NCI-H128 (cell line): Measurements from ENCODE around the gene KLHDC8A.
"Not testable (repeated sequence)": the region's sequence is repeated elsewhere in the genome, so short reads cannot be mapped to it uniquely, and the experiment has no call there.

Source experiments
- DNase-seq: peaks from one replicate; lab custom pipeline; 2025; ENCODE audit not compliant: unreplicated experiment; lab: John Stamatoyannopoulos, UW

Gene KLHDC8A

GRCh38 chr1:205356440-205357139, at the start of gene KLHDC8A:
Gene KLHDC8A, minus strand, starts transcription at chr1:205356922. Its CDS starts 13,318 bp downstream, at chr1:205343604.
- no peak for DNase-seq

DNA sequence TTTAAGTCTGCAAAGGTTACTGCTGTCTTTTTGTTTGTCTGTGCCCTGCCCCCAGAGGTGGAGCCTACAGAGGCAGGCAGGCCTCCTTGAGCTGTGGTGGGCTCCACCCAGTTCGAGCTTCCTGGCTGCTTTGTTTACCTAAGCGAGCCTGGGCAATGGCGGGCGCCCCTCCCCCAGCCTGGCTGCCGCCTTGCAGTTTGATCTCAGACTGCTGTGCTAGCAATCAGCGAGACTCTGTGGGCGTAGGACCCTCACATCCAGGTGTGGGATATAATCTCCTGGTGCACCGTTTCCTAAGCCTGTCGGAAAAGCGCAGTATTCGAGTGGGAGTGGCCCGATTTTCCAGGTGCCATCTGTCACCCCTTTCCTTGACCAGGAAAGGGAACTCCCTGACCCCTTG, 49.5 kb upstream of the KLHDC8A start:
- DNase-seq, result not testable (repeated sequence)

DNA sequence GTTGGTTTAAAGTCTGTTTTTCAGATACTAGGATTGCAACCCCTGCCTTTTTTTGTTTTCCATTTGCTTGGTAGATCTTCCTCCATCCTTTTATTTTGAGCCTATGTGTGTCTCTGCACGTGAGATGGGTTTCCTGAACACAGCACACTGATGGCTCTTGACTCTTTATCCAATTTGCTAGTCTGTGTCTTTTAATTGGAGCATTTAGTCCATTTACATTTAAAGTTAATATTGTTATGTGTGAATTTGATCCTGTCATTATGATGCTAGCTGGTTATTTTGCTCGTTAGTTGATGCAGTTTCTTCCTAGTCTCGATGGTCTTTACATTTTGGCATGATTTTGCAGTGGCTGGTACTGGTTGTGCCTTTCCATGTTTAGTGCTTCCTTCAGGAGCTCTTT, 47.8 kb upstream of the KLHDC8A start:
- DNase-seq, result not testable (repeated sequence)

DNA sequence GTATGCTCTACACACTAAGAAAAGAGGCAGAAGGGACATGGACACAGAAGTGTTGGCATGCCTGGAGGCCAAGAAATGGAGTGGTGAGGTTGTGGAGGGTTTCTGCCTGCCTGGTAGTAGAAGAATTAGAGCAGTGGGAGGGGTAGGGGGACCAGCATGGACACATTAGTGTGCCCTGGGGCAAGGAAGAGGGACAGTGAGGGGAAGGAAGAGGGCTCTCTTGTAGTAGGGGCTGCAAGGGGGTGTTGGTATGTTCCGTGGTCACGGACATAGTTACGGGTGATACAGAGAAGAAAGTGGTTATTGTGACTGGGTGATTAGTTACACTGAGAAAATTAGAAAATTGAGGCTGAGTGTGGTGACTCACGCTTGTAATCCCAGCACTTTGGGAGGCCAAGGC, 41.9 kb upstream of the KLHDC8A start:
- no peak for DNase-seq

DNA sequence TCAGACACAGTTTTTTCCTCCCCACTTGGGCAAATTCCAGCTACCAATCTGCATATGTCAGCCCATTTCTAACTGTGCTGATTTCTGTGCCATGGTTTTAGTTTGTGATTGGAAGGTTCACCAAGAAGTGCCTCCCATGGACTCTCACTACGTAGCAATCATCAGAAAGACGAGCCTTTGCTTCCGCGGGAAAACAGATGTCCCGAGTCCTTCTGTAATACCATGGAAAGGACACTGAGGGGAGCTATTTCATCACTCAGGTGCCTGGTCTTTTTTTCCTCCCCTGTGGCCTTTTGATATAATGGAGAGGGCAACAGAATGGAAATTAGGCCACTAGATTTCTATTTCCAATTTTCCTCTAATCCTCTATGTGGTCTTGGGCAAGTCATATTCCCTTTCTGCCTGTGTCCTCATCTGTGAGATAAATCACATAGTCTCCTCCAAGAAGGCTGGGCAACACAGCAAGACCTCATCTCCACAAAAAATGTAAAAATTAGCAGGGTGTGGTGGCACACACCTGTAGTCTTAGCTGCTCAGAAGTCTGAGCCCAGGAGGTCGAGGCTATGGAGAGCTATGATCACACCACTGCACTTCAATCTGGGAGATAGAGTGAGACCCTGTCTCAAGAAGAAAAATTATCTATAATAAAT, 40.4 kb upstream of the KLHDC8A start:
- peak; percentile 69 for DNase-seq

DNA sequence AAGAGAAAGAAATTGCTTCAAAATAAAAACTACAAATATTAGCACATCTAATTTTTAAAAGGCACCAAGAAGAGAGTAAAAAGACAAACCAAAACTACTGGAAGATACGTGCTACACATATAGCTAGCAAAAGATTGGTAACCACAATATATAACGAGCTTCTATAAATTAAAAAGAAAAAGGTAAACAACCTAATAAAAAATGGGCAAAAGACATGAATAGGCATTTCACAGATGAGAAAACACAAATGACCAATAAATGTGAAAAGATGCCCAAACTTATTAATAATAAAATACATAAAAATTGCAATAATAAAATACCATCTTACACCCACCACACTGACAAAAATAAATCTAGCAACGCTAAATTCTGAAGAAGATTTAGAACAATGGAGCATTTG, 38.9 kb upstream of the KLHDC8A start:
- no peak for DNase-seq

- DNase-seq, result no peak
Observed at GRCh38 chr1:205392650-205393049, 35.9 kb upstream of the KLHDC8A start.

GRCh38 chr1:205391386-205391785, 34.7 kb upstream of the KLHDC8A start:
- no peak for DNase-seq

- DNase-seq, result no peak
Observed at GRCh38 chr1:205387845-205388244, 31.1 kb upstream of the KLHDC8A start.

GRCh38 chr1:205382990-205383389, 26.3 kb upstream of the KLHDC8A start:
- DNase-seq, result not testable (repeated sequence)

DNA sequence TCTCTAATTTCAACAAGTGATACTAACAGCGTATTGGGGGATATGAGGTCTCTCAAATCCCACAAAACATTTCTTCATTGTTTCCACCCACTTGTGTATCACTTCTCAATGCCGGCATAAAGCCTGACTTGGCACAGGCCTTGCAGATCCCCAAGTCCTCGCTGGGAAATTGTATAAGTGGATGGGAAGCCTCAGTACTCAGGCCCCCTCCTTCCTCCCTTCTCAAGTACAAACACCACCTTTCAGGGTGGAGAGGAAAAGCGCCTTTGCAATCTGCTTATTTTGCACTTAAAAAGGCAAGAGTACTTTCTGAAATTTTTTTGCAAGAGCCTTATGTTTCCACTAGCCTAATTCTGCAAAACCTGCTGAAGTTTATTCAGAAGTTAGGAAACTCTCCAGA, 25.8 kb upstream of the KLHDC8A start:
- DNase-seq, result no peak

GRCh38 chr1:205381305-205381704, 24.6 kb upstream of the KLHDC8A start:
- DNase-seq, result no peak

GRCh38 chr1:205380882-205381281, 24.2 kb upstream of the KLHDC8A start:
- no peak for DNase-seq

GRCh38 chr1:205379056-205379455, 22.3 kb upstream of the KLHDC8A start:
- no peak for DNase-seq

GRCh38 chr1:205377355-205377754, 20.6 kb upstream of the KLHDC8A start:
- no peak for DNase-seq

- DNase-seq, result no peak
Observed at GRCh38 chr1:205376739-205377138, 20.0 kb upstream of the KLHDC8A start.

- DNase-seq, result no peak
Observed at GRCh38 chr1:205375835-205376545, 19.3 kb upstream of the KLHDC8A start.

DNA sequence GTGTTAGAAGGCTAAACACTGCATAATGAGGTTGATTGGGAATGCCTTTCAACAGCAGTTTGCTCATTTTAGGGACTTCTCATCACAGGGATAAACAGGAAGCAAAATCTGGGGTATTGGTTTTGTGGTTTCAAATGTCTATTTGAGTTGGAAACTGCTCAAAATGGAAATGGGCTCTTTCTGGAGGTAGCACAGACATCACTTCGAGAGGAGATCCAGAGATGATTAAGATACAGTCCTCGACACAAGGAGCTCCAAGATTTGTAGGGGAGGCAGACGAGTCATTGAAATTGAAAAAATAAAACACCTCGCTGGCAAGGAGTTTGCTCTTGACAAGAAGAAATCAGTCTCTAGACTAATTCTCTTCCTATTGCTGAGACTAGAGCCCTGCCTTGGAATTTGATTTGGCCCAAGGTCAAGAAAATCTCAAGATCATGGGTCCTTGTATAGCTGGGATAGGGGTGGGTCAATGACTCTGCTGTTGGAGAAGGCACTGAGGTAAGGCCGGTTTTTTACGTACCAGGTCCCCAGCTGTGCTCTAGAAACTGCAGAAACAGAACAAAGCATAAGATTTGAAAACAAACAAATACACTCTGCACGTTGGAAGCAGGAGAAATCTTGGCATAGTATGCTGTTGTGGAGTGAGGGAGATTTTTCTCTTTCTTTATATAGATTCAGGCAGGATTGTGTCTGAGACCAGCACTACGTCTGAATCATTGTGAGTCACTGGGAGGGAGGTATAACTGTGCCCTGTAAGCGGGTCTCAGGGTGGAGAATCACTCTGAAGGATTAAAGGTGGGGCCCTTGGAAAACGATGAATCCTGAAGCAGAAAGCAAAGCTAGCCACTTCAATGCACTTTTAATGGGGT, 17.7 kb upstream of the KLHDC8A start:
- DNase-seq, result no peak

GRCh38 chr1:205373798-205374175, 17.1 kb upstream of the KLHDC8A start:
- no peak for DNase-seq

- no peak for DNase-seq
Observed at GRCh38 chr1:205373022-205373797, 16.5 kb upstream of the KLHDC8A start.
